ENCODE results near the gene GMEB2.

Gene GMEB2

GRCh38 chr20:63664143-63664851 is 37.4 kb upstream of the GMEB2 start:
- Histone ChIP-seq H3K27me3 (ENCODE audit: insufficient read depth, low read depth) (no peaks in the 10 kb centered on the region), H3K9ac (no peak overlapping the region), H3K4me3 (IDR thresholded peaks at IDR 0.05; ENCODE audit: insufficient read depth, low read depth, low read length) (no peak overlapping the region), H3K79me2 (ENCODE audit: insufficient read depth, low read depth) (no peaks in the 10 kb centered on the region; the same call in 1 of the 2 replicates), H3K4me2 (no peak overlapping the region), H4K20me1 (ENCODE audit: insufficient read depth) (no peaks in the 10 kb centered on the region), H3K4me1 (ENCODE audit: low read depth, poor library complexity, severe bottlenecking) (no peaks in the 10 kb centered on the region), H2AFZ (ENCODE audit: low read depth) (no peak overlapping the region), H3K27ac (no peak overlapping the region), H3K36me3 (ENCODE audit: insufficient read depth) (no peaks in the 10 kb centered on the region)
- no peak for TF ChIP-seq CTCF (conservative IDR thresholded peaks at IDR 0.05; ENCODE audit: low read depth, low read length)

- Histone ChIP-seq H3K4me2 (no peak overlapping the region), H3K9ac (no peak overlapping the region), H4K20me1 (ENCODE audit: insufficient read depth) (no peaks in the 10 kb centered on the region), H3K27ac (no peak overlapping the region), H2AFZ (ENCODE audit: low read depth) (no peak overlapping the region), H3K27me3 (ENCODE audit: insufficient read depth, low read depth) (no peaks in the 10 kb centered on the region), H3K79me2 (ENCODE audit: insufficient read depth, low read depth) (no peaks in the 10 kb centered on the region; the same call in 1 of the 2 replicates), H3K36me3 (ENCODE audit: insufficient read depth) (no peaks in the 10 kb centered on the region), H3K4me1 (ENCODE audit: low read depth, poor library complexity, severe bottlenecking) (no peaks in the 10 kb centered on the region), H3K4me3 (IDR thresholded peaks at IDR 0.05; ENCODE audit: insufficient read depth, low read depth, low read length) (no peak overlapping the region)
- TF ChIP-seq CTCF (conservative IDR thresholded peaks at IDR 0.05; ENCODE audit: low read depth, low read length) = no peak
These were observed 36.6 kb upstream of the GMEB2 start for GRCh38 chr20:63663332-63664066.

GRCh38 chr20:63662813-63663189 is 35.9 kb upstream of the GMEB2 start:
- no peaks in the 10 kb centered on the region for H3K27me3 ChIP-seq (ENCODE audit: insufficient read depth, low read depth)
- H3K79me2 ChIP-seq (ENCODE audit: insufficient read depth, low read depth) = no peaks in the 10 kb centered on the region; the same call in 1 of the 2 replicates
- H3K4me2 ChIP-seq = no peak overlapping the region
- H2AFZ ChIP-seq (ENCODE audit: low read depth) = no peak overlapping the region
- no peak overlapping the region for H3K4me3 ChIP-seq (IDR thresholded peaks at IDR 0.05; ENCODE audit: insufficient read depth, low read depth, low read length)
- H3K36me3 ChIP-seq (ENCODE audit: insufficient read depth) = no peaks in the 10 kb centered on the region
- TF ChIP-seq CTCF (conservative IDR thresholded peaks at IDR 0.05; ENCODE audit: low read depth, low read length) = no peak
- H4K20me1 ChIP-seq (ENCODE audit: insufficient read depth) = no peaks in the 10 kb centered on the region
- H3K9ac ChIP-seq = no peak overlapping the region
- no peaks in the 10 kb centered on the region for H3K4me1 ChIP-seq (ENCODE audit: low read depth, poor library complexity, severe bottlenecking)
- H3K27ac ChIP-seq = no peak overlapping the region

GRCh38 chr20:63661959-63662812 is 35.3 kb upstream of the GMEB2 start:
- H3K36me3 ChIP-seq (ENCODE audit: insufficient read depth) = no peaks in the 10 kb centered on the region
- H3K27ac ChIP-seq = no peak overlapping the region
- H3K27me3 ChIP-seq (ENCODE audit: insufficient read depth, low read depth) = no peaks in the 10 kb centered on the region
- H4K20me1 ChIP-seq (ENCODE audit: insufficient read depth) = no peaks in the 10 kb centered on the region
- no peaks in the 10 kb centered on the region; the same call in 1 of the 2 replicates for H3K79me2 ChIP-seq (ENCODE audit: insufficient read depth, low read depth)
- H3K4me1 ChIP-seq (ENCODE audit: low read depth, poor library complexity, severe bottlenecking) = no peaks in the 10 kb centered on the region
- no peak overlapping the region for H3K4me2 ChIP-seq
- H3K9ac ChIP-seq = no peak overlapping the region
- no peak overlapping the region for H2AFZ ChIP-seq (ENCODE audit: low read depth)
- H3K4me3 ChIP-seq (IDR thresholded peaks at IDR 0.05; ENCODE audit: insufficient read depth, low read depth, low read length) = no peak overlapping the region
- TF ChIP-seq CTCF (conservative IDR thresholded peaks at IDR 0.05; ENCODE audit: low read depth, low read length) = no peak

Data from KMS-11 (cell line).